ENCODE data around the gene SNX13. TPM values are rescaled to one million over a fixed set of nuclear protein-coding genes. Genes with fewer than 3 reads are reported as not detected.

The SNX13 gene
- total and polyA plus RNA-seq, 2 donors (not counting 1 experiment from before 2014, with no cell fraction given), result 6.5 to 58.1 TPM

- no peak overlapping the region for H3K27ac Mint-ChIP-seq
- Histone ChIP-seq H2AFZ (ENCODE audit: insufficient read depth, low read depth, low read length, poor library complexity, severe bottlenecking) (no peak overlapping the region), H3K9me3 (ENCODE audit: control extremely low read depth in 1 of 3, control insufficient read depth in 2 of 3, insufficient read depth in 1 of 3, low read length in 2 of 3) (no peaks in the 10 kb centered on the region), H3K4me2 (replicated peaks; ENCODE audit: low read depth, low read length, poor library complexity, severe bottlenecking) (no peak overlapping the region), H3K36me3 (replicated peaks in 1 of 2; ENCODE audit: control extremely low read depth in 1 of 2, control insufficient read depth in 1 of 2, extremely low read depth in 1 of 2, insufficient read depth in 2 of 2, low read length in 1 of 2) (no peaks in the 10 kb centered on the region), H3K4me3 (ENCODE audit: control extremely low read depth in 1 of 5, extremely low read depth in 1 of 5, insufficient read depth in 1 of 5, low read depth in 2 of 5, low read length in 4 of 5) (no peak overlapping the region), H3K4me1 (ENCODE audit: control insufficient read depth in 2 of 2, insufficient read depth in 2 of 2, low read length in 2 of 2) (peaks cover 17 to 20% of the 10 kb centered on the region in 2 donors), H4K20me1 (ENCODE audit: control insufficient read depth, insufficient read depth, low read length, poor library complexity, severe bottlenecking) (peaks cover 60% of the 10 kb centered on the region), H3K27ac (ENCODE audit: low read length in 2 of 2) (no peak overlapping the region), H3K79me2 (ENCODE audit: control insufficient read depth, insufficient read depth, low read length) (peaks cover 99% of the 10 kb centered on the region), H3K27me3 (replicated peaks in 1 of 4; ENCODE audit: control extremely low read depth in 1 of 4, control insufficient read depth in 3 of 4, insufficient read depth in 4 of 4, low read length in 3 of 4) (no peaks in the 10 kb centered on the region), H3K9ac (ENCODE audit: low read length) (no peak overlapping the region)
- WGBS (ENCODE audit: insufficient coverage), result no CpG with 5 or more reads among the region's 1 CpG
- TF ChIP-seq EZH2 (IDR thresholded peaks at IDR 0.05; ENCODE audit: borderline replicate concordance, insufficient read depth, low read depth, low read length, poor library complexity, severe bottlenecking), result no peak
- no peak for TF ChIP-seq CTCF (IDR thresholded peaks at IDR 0.05)
- ChIA-PET POLR2A (no interaction called here), CTCF (interaction anchor here (1.7 kb wide), 1 partner anchor 28 kb away, joined by 3 read pairs; no protein-coding TSS in a partner anchor)
- ATAC-seq (ENCODE audit: low read depth) (no peak), DNase-seq (no peak)
- H3K27me3 Mint-ChIP-seq, result no peaks in the 10 kb centered on the region
- no peaks in the 10 kb centered on the region for H3K9me3 Mint-ChIP-seq (ENCODE audit: insufficient read depth)
- peaks cover 60% of the 10 kb centered on the region for H3K4me1 Mint-ChIP-seq
- H3K4me3 Mint-ChIP-seq, result no peak overlapping the region
- intact Hi-C loops (cut with micrococcal nuclease), result no loop called here
Measured at GRCh38 chr7:17931069-17931468, 9.2 kb downstream of the SNX13 start.

GRCh38 chr7:17930546-17930945 is 9.7 kb downstream of the SNX13 start:
- Histone ChIP-seq H3K9me3 (ENCODE audit: control extremely low read depth in 1 of 3, control insufficient read depth in 2 of 3, insufficient read depth in 1 of 3, low read length in 2 of 3) (no peaks in the 10 kb centered on the region), H3K9ac (ENCODE audit: low read length) (no peak overlapping the region), H3K4me3 (ENCODE audit: control extremely low read depth in 1 of 5, extremely low read depth in 1 of 5, insufficient read depth in 1 of 5, low read depth in 2 of 5, low read length in 4 of 5) (no peak overlapping the region), H4K20me1 (ENCODE audit: control insufficient read depth, insufficient read depth, low read length, poor library complexity, severe bottlenecking) (peaks cover 64% of the 10 kb centered on the region), H3K79me2 (ENCODE audit: control insufficient read depth, insufficient read depth, low read length) (peaks cover 99% of the 10 kb centered on the region), H3K4me1 (ENCODE audit: control insufficient read depth in 2 of 2, insufficient read depth in 2 of 2, low read length in 2 of 2) (peaks cover 17 to 20% of the 10 kb centered on the region in 2 donors), H3K27ac (ENCODE audit: low read length in 2 of 2) (no peak overlapping the region), H2AFZ (ENCODE audit: insufficient read depth, low read depth, low read length, poor library complexity, severe bottlenecking) (no peak overlapping the region), H3K27me3 (replicated peaks in 1 of 4; ENCODE audit: control extremely low read depth in 1 of 4, control insufficient read depth in 3 of 4, insufficient read depth in 4 of 4, low read length in 3 of 4) (no peaks in the 10 kb centered on the region), H3K36me3 (replicated peaks in 1 of 2; ENCODE audit: control extremely low read depth in 1 of 2, control insufficient read depth in 1 of 2, extremely low read depth in 1 of 2, insufficient read depth in 2 of 2, low read length in 1 of 2) (no peaks in the 10 kb centered on the region), H3K4me2 (replicated peaks; ENCODE audit: low read depth, low read length, poor library complexity, severe bottlenecking) (no peak overlapping the region)
- ChIA-PET POLR2A (no interaction called here), CTCF (no interaction called here)
- no peak for ATAC-seq (ENCODE audit: low read depth)
- intact Hi-C loops (cut with micrococcal nuclease), result no loop called here
- H3K4me3 Mint-ChIP-seq, result no peak overlapping the region
- no peak for DNase-seq
- H3K27ac Mint-ChIP-seq, result no peak overlapping the region
- H3K9me3 Mint-ChIP-seq (ENCODE audit: insufficient read depth), result no peaks in the 10 kb centered on the region
- no CpG with 5 or more reads among the region's 2 CpGs for WGBS (ENCODE audit: insufficient coverage)
- TF ChIP-seq EZH2 (IDR thresholded peaks at IDR 0.05; ENCODE audit: borderline replicate concordance, insufficient read depth, low read depth, low read length, poor library complexity, severe bottlenecking), result no peak
- no peak for TF ChIP-seq CTCF (IDR thresholded peaks at IDR 0.05)
- H3K4me1 Mint-ChIP-seq, result peaks cover 59% of the 10 kb centered on the region
- H3K27me3 Mint-ChIP-seq, result no peaks in the 10 kb centered on the region
